Lung (tissue), 12 donors: ENCODE results near the gene FOXP4. TPM values are rescaled to one million over a fixed set of nuclear protein-coding genes. Genes with fewer than 3 reads are reported as not detected.
"Not testable (repeated sequence)": the region's sequence is repeated elsewhere in the genome, so short reads cannot be mapped to it uniquely, and the experiment has no call there.

ENCODE experiments used
- ATAC-seq: fragments of 200-7000 bp; cut with Tn5 transposase; one replicate; pipeline ENCODE4 v1.9.1; 2020; ENCODE audit warnings: moderate number of reproducible peaks; ENCODE audit not compliant: insufficient read depth, low FRiP score
- DNase-seq, 3 donors: peaks; one replicate each; pipeline ENCODE4 v3.0.0-alpha.2; 2013 to 2017
- H3K27ac ChIP-seq, 2 donors: one replicate each; pipeline ENCODE4 v1.5.1; 2013; ENCODE audit warnings: mild to moderate bottlenecking in 2 of 2, moderate library complexity in 2 of 2, control low read depth in 1 of 2, inconsistent platforms in 1 of 2, low read depth in 1 of 2, low read length in 1 of 2
- H3K27me3 ChIP-seq, 3 donors: one replicate each; pipeline ENCODE4 v1.5.1; 2013; ENCODE audit warnings: low read length in 2 of 3; ENCODE audit not compliant: control insufficient read depth in 3 of 3, insufficient read depth in 3 of 3
- H3K36me3 ChIP-seq, 4 donors: one replicate each; pipeline ENCODE4 v1.5.1; 2013; ENCODE audit warnings: low read length in 4 of 4, mild to moderate bottlenecking in 1 of 4, moderate library complexity in 1 of 4; ENCODE audit not compliant: control insufficient read depth in 4 of 4, insufficient read depth in 4 of 4
- H3K4me1 ChIP-seq, 5 donors: one replicate each; pipeline ENCODE4 v1.5.1; 2013; ENCODE audit warnings: low read length in 5 of 5, mild to moderate bottlenecking in 2 of 5, moderate library complexity in 1 of 5; ENCODE audit not compliant: control insufficient read depth in 5 of 5, insufficient read depth in 5 of 5
- H3K4me3 ChIP-seq: one replicate; pipeline ENCODE4 v1.5.1; 2013; ENCODE audit warnings: mild to moderate bottlenecking, control low read depth, moderate library complexity
- H3K9ac ChIP-seq, 2 donors: one replicate each; pipeline ENCODE4 v1.5.1; 2013; ENCODE audit warnings: low read length in 2 of 2, control low read depth in 1 of 2; ENCODE audit not compliant: insufficient read depth in 1 of 2
- H3K9me3 ChIP-seq, 4 donors: one replicate each; pipeline ENCODE4 v1.5.1; 2013; ENCODE audit warnings: low read length in 3 of 4, mild to moderate bottlenecking in 1 of 4, moderate library complexity in 1 of 4; ENCODE audit not compliant: control insufficient read depth in 4 of 4, insufficient read depth in 3 of 4
- CTCF ChIP-seq: IDR thresholded peaks from 2 replicates; pipeline ENCODE4 v1.5.1; 2012; ENCODE audit warnings: mild to moderate bottlenecking; ENCODE audit errors: control extremely low read depth, extremely low read depth
- WGBS, 2 donors: extraction: QIAGEN DNeasy Blood & Tissue Kit; methylation state at CpG; one replicate each; pipeline ENCODE4 v1.1.7; 2013; 5-methylcytosine and 5-hydroxymethylcytosine counted together
- polyA plus RNA-seq, 2 donors: library from polyadenylated mRNA; stranded (reverse); fragments of 200-250 nt; gene quantifications; one replicate each; pipeline ENCODE4 v1.2.1, GENCODE V29; 2013
- total RNA-seq, 2 donors: library from RNA; depleted of rRNA in 1 of 2; stranded (reverse); fragments of >200 nt in 1 of 2; gene quantifications; one replicate each; pipeline ENCODE4 v1.2.1, GENCODE V29; 2014 to 2021
- donor health status: control.
- donor health status: control.
- donor health status: Bipolar disorder and iron deficiency.
- donor health status: healthy.
- donor health status: DM: yes; HTN: yes; CAD: no.

The FOXP4 gene
- total and polyA plus RNA-seq, 4 donors = 12.8 to 35.0 (median 22.2) TPM

GRCh38 chr6:41618598-41618997 lies 72.4 kb downstream of the FOXP4 start:
- ATAC-seq (no peak), DNase-seq (peak in 1 of 3 donors; percentile 9)
- Histone ChIP-seq H3K9ac (no peak overlapping the region), H3K4me1 (peaks cover 0 to 29% (median 0%) of the 10 kb centered on the region in 5 donors), H3K4me3 (no peak overlapping the region), H3K27ac (no peak overlapping the region), H3K9me3 (peaks cover 0 to 3% (median 0%) of the 10 kb centered on the region in 4 donors), H3K27me3 (no peaks in the 10 kb centered on the region), H3K36me3 (no peaks in the 10 kb centered on the region)
- 77 to 95% methylated on average over 3 of the region's 3 CpGs for WGBS, 2 donors
- no peak for TF ChIP-seq CTCF

GRCh38 chr6:41619193-41619592 lies 73.0 kb downstream of the FOXP4 start:
- not testable (repeated sequence) for H3K27ac ChIP-seq, H3K27me3 ChIP-seq, H3K4me3 ChIP-seq, ATAC-seq, H3K36me3 ChIP-seq, H3K9me3 ChIP-seq, H3K9ac ChIP-seq
- peak in 1 of 3 donors; percentile 2 for DNase-seq
- H3K4me1 ChIP-seq = peaks cover 0 to 29% (median 0%) of the 10 kb centered on the region in 5 donors
- WGBS, 2 donors = 82 to 92% methylated on average over 4 of the region's 4 CpGs

- TF ChIP-seq CTCF = no peak
- H3K27me3 ChIP-seq = no peaks in the 10 kb centered on the region
- peaks cover 0 to 33% (median 3%) of the 10 kb centered on the region in 5 donors for H3K4me1 ChIP-seq
- no peak overlapping the region for H3K4me3 ChIP-seq
- H3K9me3 ChIP-seq = peaks cover 0 to 3% (median 0%) of the 10 kb centered on the region in 4 donors
- H3K9ac ChIP-seq = no peak overlapping the region
- H3K27ac ChIP-seq = no peak overlapping the region
- DNase-seq (no peak), ATAC-seq (no peak)
- H3K36me3 ChIP-seq = no peaks in the 10 kb centered on the region
These were observed 75.2 kb downstream of the FOXP4 start for GRCh38 chr6:41621367-41621766.

- Histone ChIP-seq H3K36me3 (no peaks in the 10 kb centered on the region), H3K9me3 (peaks cover 0 to 3% (median 0%) of the 10 kb centered on the region in 4 donors), H3K4me1 (peaks cover 0 to 38% (median 3%) of the 10 kb centered on the region in 5 donors), H3K9ac (no peak overlapping the region), H3K4me3 (no peak overlapping the region), H3K27ac (no peak overlapping the region), H3K27me3 (no peaks in the 10 kb centered on the region)
- ATAC-seq (no peak), DNase-seq (no peak)
- 71 to 72% methylated on average over 2 of the region's 2 CpGs for WGBS, 2 donors
- no peak for TF ChIP-seq CTCF
These were observed 75.6 kb downstream of the FOXP4 start for GRCh38 chr6:41621802-41622201.
